Measurements from ENCODE around the gene PTK7. TPM values are rescaled to one million over a fixed set of nuclear protein-coding genes. Genes with fewer than 3 reads are reported as not detected.

The PTK7 gene
- total RNA-seq, 1 experiment from 2014 or later: 38.2 TPM

- no peak for DNase-seq (ENCODE audit: low read depth)
Measured at GRCh38 chr6:43082806-43083655, 6.9 kb downstream of the PTK7 start.

DNA sequence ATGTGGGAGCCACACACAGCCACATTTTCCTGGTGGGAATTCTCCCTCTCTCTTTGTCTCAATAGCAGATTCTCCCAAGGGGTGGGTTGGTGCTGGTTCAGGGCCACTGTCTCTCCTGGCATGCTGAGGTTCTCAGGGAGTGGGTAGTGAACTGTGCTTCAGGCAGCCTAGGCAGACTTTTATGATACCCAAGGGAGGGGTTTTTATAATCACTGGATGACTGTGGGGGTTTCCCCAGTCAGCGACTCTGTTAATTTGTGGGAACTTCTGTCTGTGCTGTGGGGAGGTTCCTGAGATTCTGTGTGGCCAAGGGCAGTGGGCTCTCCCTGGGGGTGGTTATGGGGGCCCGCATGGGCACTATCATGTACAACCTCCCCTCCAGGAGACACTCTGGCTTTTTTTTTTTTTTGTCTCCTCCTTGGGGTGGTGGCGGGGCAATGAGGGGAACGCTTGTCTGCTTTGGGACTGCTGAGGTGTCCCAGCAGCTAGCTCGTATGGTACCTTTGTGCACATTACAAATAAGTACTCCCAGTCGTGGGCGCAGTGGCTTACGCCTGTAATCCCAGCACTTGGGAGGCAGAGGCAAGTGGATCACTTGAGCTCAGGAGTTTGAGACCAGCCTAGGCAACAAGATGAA is 10.0 kb downstream of the PTK7 start:
- DNase-seq (ENCODE audit: low read depth): no peak

- no peak for DNase-seq (ENCODE audit: low read depth)
Measured at GRCh38 chr6:43088654-43089056, 12.5 kb downstream of the PTK7 start.

GRCh38 chr6:43089467-43089866 is 13.4 kb downstream of the PTK7 start:
- DNase-seq (ENCODE audit: low read depth): no peak

DNA sequence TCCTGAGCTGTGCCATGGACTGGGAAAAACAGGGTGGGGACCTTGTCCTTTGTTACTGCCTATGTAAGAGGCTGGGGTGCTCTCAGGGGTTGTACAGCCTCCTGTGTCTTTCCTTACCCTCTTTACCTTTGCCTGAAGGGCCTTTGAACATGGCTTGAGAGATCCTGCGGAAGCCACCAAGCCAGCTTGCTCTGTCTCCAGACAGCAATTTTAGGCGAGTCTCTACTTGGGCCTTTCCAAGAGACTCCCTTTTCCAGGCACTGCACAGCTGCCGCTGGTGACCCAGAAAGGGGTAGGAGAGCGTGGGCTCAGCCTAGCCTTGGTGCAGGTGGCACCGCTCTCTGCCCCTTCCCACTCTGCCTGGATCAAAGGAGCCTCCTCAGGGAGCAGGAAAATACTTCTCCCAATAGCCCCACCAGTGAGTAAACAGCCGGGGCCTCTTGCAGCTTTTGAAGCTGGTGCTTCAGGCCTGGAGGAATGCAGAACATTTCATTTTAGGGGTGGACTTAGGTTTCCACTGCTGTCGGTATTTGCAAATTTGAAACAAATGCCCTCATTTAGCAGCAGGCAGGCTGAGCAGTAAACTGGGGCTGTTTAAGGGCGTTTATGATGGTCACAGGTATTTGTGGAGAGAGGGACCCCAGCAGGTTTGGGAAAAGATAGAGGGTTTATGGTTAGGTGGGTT is 13.9 kb downstream of the PTK7 start:
- no peak for DNase-seq (ENCODE audit: low read depth)

DNA sequence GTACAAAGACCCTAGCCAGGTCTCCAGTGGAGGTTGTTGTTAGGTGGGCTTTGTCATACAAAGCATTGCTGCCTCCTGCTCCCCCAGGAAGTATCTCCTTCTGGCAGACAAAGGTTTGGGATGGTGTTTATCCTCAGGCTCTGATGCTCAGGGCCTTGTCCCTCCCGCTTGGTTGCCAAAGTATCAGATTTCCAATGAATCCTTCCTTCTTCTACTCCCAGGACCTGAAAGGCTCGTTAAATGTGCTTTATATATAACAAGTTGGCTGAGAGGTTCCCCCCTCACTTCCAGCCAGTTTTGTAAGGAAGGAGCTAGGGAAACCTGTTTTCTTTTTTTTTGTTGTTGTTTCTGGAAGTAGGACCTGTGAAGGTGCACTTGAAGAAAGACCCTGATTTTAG is 14.4 kb downstream of the PTK7 start:
- DNase-seq (ENCODE audit: low read depth): no peak

DNA sequence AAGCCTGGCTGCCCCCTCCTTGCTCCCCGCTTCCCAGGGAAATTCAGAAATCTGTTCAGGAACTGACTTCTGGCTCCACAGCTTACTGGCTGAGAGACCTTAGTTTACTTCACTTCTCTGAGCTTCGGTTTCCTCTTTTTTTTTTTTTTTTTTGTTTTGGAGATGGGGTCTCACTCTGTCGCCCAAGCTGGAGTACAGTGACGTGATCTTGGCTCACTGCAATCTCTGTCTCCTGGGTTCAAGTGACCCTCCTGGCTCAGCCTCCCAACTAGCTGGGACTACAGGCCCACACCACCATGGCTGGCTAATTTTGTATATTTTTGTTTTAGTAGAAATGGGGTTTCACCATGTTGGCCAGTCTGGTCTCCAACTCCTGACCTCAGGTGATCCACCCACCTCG is 14.9 kb downstream of the PTK7 start:
- no peak for DNase-seq (ENCODE audit: low read depth)

GRCh38 chr6:43091436-43091991 is 15.4 kb downstream of the PTK7 start:
- no peak for DNase-seq (ENCODE audit: low read depth)

- no peak for DNase-seq (ENCODE audit: low read depth)
Measured at GRCh38 chr6:43092635-43093034, 16.5 kb downstream of the PTK7 start.

DNA sequence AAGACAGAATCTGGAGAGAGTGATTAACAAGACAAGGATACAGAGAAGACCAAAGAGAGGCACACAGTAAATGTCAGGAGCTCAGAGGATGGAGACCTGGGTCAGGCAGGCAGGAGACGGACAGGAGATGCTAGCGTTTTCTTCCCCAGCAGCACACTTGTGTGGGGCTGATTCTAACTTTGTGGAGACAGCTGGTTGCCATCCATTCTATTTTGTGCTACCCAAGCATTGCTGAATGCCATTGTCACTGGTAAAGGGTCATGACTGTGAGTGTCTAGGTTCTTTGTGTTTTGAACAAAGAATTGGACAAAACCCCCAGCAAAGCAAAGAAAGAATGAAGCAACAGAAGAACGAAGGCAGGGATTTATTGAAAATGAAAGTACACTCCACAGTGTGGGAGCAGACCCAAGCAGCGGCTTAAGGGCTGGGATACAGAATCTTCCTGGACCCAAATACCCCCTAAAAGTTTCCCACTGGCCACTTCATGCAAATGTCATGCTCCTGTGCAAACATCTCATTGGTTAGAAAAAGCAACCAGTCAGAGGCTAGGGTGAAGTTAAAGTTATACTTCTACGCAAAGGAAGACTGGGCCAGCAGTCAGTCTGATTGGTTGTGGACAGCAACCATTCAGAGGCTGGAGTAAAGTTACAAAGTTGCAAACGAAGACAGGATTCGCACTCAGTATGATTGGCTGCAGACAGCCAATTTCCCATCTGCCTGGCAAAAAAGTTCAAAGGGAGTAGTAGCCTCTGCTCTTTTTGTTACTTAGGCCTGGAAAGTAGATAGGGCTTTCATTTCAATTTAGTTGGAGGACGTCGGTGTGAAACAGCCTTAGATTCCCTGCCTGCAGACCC is 17.5 kb downstream of the PTK7 start:
- peak; percentile 55 for DNase-seq (ENCODE audit: low read depth)

- DNase-seq (ENCODE audit: low read depth): no peak
Measured at GRCh38 chr6:43095939-43096338, 19.8 kb downstream of the PTK7 start.

DNA sequence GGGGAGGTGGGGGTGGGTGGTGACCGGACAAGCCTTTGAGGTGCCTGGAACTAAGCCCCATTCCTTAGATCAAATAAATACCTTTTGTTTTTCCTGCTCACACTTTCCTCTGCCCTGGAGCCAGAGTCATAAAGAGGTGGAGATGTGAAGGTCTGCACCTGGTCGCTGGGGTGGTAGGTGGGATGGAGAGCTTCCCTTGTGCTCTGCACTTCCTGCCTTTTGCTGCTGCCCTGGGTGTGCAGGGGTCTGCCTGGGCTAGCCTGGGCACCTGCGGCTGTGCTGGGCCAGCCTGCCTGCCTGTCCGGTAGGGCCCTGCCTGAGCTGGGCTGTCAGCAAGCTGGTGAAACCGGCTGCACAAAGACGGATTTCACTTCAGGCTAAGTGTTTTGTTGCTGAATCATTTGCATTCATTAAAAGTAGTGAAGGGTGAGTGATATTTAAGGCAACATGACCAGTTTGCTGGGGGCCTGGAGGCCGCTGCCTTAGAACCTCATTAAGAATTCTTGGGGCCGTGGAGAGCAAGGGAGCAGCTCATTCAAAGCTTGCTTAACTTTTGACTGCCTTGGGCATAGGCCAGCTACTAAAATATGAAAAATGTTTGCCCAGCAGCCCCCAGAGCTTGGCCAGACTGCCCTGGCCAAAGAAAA is 20.5 kb downstream of the PTK7 start:
- DNase-seq (ENCODE audit: low read depth): peak; percentile 55

DNA sequence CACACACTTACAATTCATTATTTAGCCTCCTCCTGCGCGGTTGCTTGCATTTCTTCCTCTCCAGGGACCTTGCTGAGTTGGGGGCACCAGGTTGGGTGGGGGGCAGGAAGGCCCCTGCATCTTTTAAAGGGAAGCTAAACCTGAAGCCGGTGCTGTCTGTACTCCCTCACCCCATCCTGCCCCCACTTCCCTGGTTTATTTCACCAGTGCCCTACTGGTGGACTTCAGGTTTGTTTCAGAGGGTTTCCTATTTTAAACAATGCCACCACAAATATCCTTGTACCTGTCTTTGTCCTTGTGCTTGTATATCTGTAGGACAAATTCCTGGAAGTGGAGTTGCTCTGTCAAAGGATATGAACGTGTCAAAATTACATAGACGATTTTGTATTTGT is 21.0 kb downstream of the PTK7 start:
- no peak for DNase-seq (ENCODE audit: low read depth)

GRCh38 chr6:43097502-43097901 is 21.4 kb downstream of the PTK7 start:
- DNase-seq (ENCODE audit: low read depth): no peak

DNA sequence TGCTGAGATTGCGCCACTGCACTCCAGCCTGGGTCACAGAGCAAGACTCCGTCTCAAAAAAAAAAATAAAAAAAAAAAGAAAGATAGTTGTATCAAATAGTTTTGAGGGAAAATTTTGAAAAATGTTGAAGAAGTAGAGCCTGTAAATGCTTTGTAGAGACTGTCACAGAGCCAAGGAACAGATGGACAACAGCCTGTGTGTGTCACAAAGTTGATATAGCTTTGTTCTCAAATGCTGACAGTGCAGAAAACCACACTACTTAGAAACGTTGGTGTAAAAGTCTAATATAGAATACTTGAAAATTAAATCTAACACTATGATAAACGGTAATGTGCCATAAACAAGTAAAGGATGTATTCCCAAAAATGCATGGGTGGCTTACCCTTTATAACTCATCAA is 25.4 kb downstream of the PTK7 start:
- no peak for DNase-seq (ENCODE audit: low read depth)

GRCh38 chr6:43103253-43103876 is 27.3 kb downstream of the PTK7 start:
- no peak for DNase-seq (ENCODE audit: low read depth)

GRCh38 chr6:43105538-43106222 is 29.6 kb downstream of the PTK7 start:
- DNase-seq (ENCODE audit: low read depth): no peak

DNA sequence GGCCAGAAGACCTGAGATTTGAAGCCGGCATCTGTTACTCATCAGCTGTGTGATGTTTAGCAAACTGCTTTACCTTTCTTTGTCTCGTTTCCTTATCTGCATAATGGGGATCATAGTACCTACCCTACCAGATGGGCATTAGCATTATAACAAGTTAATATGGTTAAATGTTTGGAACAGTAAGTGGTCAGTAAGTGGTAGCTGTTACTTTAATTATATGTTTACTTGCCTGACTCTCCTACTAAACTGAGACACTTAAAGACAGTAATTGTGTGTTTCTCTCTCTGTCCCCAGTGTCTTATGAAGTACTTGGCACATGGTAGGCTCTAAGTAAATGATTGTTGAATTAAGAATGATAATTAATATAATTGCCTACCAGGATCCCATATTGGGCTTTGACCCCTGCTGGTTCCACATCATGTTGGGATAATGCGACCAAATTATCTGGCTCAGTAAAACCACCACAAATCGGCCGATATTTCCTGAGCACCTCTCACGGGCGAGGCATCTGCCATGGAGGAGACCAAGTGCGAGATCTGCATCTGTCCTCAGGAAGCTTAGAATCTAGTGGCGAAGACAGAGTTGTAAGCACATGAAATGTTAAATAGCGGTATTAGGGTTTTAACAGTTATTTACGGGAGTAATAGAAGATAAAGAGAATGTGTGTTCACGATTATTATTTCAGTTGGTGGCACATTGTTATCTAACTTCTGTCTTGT is 31.4 kb downstream of the PTK7 start:
- DNase-seq (ENCODE audit: low read depth): no peak

All from HT1080 (cell line).